BLaER1 treated with 17β-estradiol and CSF1 and Interleukin-3, amounts not matched to agents 10 nM and 100 nM (cell line): ENCODE data around the gene ALAS1.
A peak's percentile ranks its signal among the peaks of the same experiment; 100 is the strongest.

ENCODE experiments used
- H3K27ac ChIP-seq, 11 experiments: shearing (Covaris generic); formaldehyde crosslinking; 2 replicates each; pipeline ENCODE4 v1.8.1; 2022
- H3K27me3 ChIP-seq, 11 experiments: shearing (Covaris generic); formaldehyde crosslinking; 2 replicates each; pipeline ENCODE4 v1.8.1; 2022
- H3K36me3 ChIP-seq, 11 experiments: shearing (Covaris generic); formaldehyde crosslinking; 2 replicates each; pipeline ENCODE4 v1.8.1; 2022
- H3K4me1 ChIP-seq, 10 experiments: shearing (Covaris generic); formaldehyde crosslinking; 2 replicates each; pipeline ENCODE4 v1.8.1; 2022
- H3K4me2 ChIP-seq, 11 experiments: shearing (Covaris generic); formaldehyde crosslinking; 2 replicates each; pipeline ENCODE4 v1.8.1; 2022
- H3K4me3 ChIP-seq, 10 experiments: shearing (Covaris generic); formaldehyde crosslinking; 2 replicates each; pipeline ENCODE4 v1.8.1; 2022
- H3K9ac ChIP-seq, 11 experiments: shearing (Covaris generic); formaldehyde crosslinking; 2 replicates each; pipeline ENCODE4 v1.8.1; 2022
- H3K9me3 ChIP-seq, 11 experiments: shearing (Covaris generic); formaldehyde crosslinking; replicated peaks in 1 of 11; 2 replicates each; pipeline ENCODE4 v1.8.1; 2022
- H4K20me1 ChIP-seq, 11 experiments: shearing (Covaris generic); formaldehyde crosslinking; 2 replicates each; pipeline ENCODE4 v1.8.1; 2022
- Cebpa-rat ChIP-seq, 11 experiments: shearing (Covaris generic); IDR thresholded peaks; 2 replicates each; pipeline ENCODE4 v1.8.1; 2022

The ALAS1 gene

DNA sequence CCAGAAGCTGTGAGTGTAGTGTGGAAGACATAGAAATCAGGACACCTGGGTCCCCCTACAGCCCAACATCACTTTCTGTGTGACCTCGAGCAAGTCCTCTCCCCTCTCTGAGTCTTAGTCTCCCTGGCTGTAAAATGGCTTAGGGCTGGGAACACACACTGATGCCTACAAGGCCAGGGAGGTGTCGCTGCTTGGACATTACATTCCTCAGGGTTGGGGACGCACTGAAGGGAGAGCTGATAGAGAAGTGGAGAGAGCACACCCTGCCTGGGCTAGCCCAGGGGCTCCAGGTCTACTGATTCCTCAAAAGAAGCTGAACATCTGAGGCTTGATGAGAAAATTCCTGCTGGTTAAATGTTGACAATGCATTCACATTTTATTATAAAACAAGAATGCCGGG, 6.3 kb upstream of the ALAS1 start:
- no peak overlapping the region for H3K4me3 ChIP-seq
- 0 out of 22 replicates have a peak overlapping the region, but pooled peaks of 1 of the 11 experiments have one; percentile 0 for H3K27ac ChIP-seq
- TF ChIP-seq Cebpa-rat (IDR thresholded peaks at IDR 0.05), result no peak
- H4K20me1 ChIP-seq, result no peaks in the 10 kb centered on the region
- H3K9ac ChIP-seq, result no peak overlapping the region
- H3K36me3 ChIP-seq, result no peaks in the 10 kb centered on the region
- peaks cover 0 to 63% (median 29%) of the 10 kb centered on the region in 10 experiments; a peak in 19 of 20 replicates for H3K4me1 ChIP-seq
- H3K27me3 ChIP-seq, result no peaks in the 10 kb centered on the region
- no peaks in the 10 kb centered on the region for H3K9me3 ChIP-seq
- H3K4me2 ChIP-seq, result no peak overlapping the region

DNA sequence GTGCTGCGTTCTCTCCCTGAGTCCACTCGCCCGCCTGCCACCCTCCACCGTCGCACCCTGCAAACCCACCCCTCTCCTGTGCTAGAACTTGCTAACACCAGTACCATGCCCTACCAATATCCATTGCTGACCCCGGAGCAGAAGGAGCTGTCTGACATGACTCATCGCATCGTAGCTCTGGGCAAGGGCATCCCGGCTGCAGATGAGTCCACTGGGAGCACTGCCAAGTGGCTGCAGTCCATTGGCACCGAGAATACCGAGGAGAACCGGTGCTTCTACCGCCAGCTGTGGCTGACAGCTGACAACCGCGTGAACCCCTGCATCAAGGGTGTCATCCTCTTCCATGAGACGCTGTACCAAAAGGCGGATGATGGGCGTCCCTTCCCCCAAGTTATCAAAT, 4.9 kb upstream of the ALAS1 start:
- peaks cover 9 to 74% (median 39%) of the 10 kb centered on the region in 10 experiments for H3K4me1 ChIP-seq
- H4K20me1 ChIP-seq, result no peaks in the 10 kb centered on the region
- H3K36me3 ChIP-seq, result no peaks in the 10 kb centered on the region
- no peaks in the 10 kb centered on the region for H3K27me3 ChIP-seq
- TF ChIP-seq Cebpa-rat (IDR thresholded peaks at IDR 0.05), result no peak
- H3K9ac ChIP-seq, result no peak overlapping the region
- H3K27ac ChIP-seq, result peak overlapping the region in 1 of 11 experiments; percentile 9; a peak in 1 of 22 replicates
- peak overlapping the region in 4 of 11 experiments; percentile 7 to 41 (median 30); a peak in 6 of 22 replicates for H3K4me2 ChIP-seq
- H3K9me3 ChIP-seq, result no peaks in the 10 kb centered on the region
- H3K4me3 ChIP-seq, result no peak overlapping the region

DNA sequence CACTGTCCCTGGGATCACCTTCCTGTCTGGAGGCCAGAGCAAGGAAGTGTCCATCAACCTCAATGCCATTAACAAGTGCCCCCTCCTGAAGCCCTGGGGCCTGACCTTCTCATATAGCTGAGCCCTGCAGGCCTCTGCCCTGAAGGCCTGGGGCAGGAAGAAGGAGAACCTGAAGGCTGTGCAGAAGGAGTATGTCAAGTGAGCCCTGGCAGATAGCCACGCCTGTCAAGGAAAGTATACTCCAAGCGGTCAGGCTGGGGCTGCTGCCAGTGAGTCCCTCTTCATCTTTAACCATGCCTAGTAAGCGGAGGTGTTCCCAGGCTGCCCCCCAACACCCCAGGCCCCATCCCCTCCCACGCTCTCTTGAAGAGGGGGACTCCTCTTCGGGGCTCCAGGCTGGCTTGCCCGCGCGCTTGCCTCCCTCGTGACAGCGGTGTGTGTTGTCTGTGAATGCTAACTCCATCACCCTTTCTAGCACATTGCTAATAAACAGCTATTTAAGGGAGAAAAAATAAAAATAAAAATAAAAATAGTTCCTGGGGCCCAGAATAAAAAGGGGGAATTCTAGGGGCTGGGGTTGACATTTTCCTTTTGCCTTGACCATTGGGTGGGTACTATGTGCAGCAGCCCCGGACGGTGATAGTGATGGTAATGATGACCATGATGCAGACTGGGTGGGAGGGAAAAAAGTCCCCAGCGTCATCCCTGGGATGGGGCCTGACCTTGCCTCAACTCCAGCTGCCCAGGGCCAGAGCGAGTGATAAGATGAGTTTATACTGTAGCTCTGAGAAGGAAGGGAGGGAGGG, 3.3 kb upstream of the ALAS1 start:
- H3K4me1 ChIP-seq, result peaks cover 20 to 68% (median 44%) of the 10 kb centered on the region in 10 experiments
- no peak for TF ChIP-seq Cebpa-rat (IDR thresholded peaks at IDR 0.05)

DNA sequence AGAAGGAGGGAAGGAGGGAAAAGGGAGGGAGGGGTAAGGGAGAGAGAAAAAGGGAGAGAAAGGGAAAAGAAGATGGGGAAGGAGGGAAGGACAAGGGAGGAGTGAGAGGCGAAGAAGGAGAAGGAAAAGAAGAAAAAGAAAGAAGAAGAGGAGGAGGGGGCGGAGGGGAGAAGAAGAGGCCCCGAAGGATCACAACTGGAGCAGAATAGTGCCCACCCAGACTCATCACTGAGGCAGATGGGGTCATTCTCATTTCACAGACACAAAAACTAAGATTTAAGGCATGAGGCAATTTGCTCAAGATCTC, 2.7 kb upstream of the ALAS1 start:
- no peaks in the 10 kb centered on the region for H3K27me3 ChIP-seq
- H3K27ac ChIP-seq, result peak overlapping the region in 10 of 11 experiments; percentile 35 to 95 (median 92); a peak in 18 of 22 replicates
- H3K36me3 ChIP-seq, result peaks cover 6 to 13% (median 13%) of the 10 kb centered on the region in 11 experiments
- peaks cover 26 to 68% (median 49%) of the 10 kb centered on the region in 10 experiments for H3K4me1 ChIP-seq
- no peak overlapping the region for H3K4me3 ChIP-seq
- H3K4me2 ChIP-seq, result peak overlapping the region in 8 of 11 experiments; percentile 76 to 98 (median 90); a peak in 15 of 22 replicates
- H3K9me3 ChIP-seq, result no peaks in the 10 kb centered on the region
- no peak for TF ChIP-seq Cebpa-rat (IDR thresholded peaks at IDR 0.05)
- H4K20me1 ChIP-seq, result peaks cover 0 to 15% (median 8%) of the 10 kb centered on the region in 11 experiments; a peak in 10 of 22 replicates
- peak overlapping the region in 6 of 11 experiments; percentile 36 to 95 (median 92); a peak in 9 of 22 replicates for H3K9ac ChIP-seq

More for the DNA sequence above, 3.3 kb upstream of the ALAS1 start:
- Histone ChIP-seq H3K36me3 (peaks cover under 1 to 8% (median 7%) of the 10 kb centered on the region in 11 experiments), H3K4me2 (peak overlapping the region in 4 of 11 experiments; percentile 83 to 98 (median 91); a peak in 5 of 22 replicates), H3K27ac (peak overlapping the region in 6 of 11 experiments; percentile 89 to 94 (median 92); a peak in 11 of 22 replicates), H3K9ac (peak overlapping the region in 1 of 11 experiments; percentile 93; a peak in 1 of 22 replicates), H3K4me3 (no peak overlapping the region), H3K27me3 (no peaks in the 10 kb centered on the region), H3K9me3 (no peaks in the 10 kb centered on the region), H4K20me1 (peaks cover 0 to 14% (median 8%) of the 10 kb centered on the region in 11 experiments; a peak in 10 of 22 replicates)

DNA sequence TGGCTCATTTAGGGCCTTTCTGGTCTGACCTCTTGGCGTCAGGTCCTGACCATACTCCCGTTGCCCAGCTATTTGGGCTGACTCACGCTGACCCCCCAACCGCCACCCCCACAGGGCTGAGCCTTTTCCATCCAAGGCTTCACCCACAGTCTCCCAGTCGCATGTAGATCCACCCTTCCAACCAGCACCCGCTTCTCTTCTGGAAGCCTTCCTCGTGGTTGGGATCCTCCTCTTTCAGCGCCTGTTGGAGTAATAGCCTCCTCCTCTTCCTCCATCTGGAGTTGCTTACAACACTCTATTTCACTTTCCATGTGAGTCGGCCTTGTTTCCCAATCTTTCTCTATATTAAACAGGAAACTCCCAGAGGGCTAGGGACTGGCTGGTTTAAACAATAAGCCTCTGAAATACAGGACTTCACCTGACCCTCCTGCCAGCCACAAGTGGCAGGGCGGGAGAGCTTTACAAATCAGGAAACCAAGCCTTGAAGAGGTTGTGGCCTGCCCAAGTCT, 2.1 kb upstream of the ALAS1 start:
- Histone ChIP-seq H3K4me3 (no peak overlapping the region), H3K36me3 (peaks cover 11 to 20% (median 18%) of the 10 kb centered on the region in 11 experiments), H3K27me3 (no peaks in the 10 kb centered on the region), H3K9me3 (no peaks in the 10 kb centered on the region), H3K4me1 (peaks cover 29 to 71% (median 55%) of the 10 kb centered on the region in 10 experiments), H4K20me1 (peaks cover 0 to 17% (median 8%) of the 10 kb centered on the region in 11 experiments; a peak in 11 of 22 replicates), H3K27ac (peak overlapping the region in 10 of 11 experiments; percentile 65 to 95 (median 92); a peak in 21 of 22 replicates), H3K9ac (peak overlapping the region in 7 of 11 experiments; percentile 46 to 95 (median 92); a peak in 12 of 22 replicates), H3K4me2 (peak overlapping the region in 10 of 11 experiments; percentile 5 to 98 (median 85); a peak in 19 of 22 replicates)
- TF ChIP-seq Cebpa-rat (IDR thresholded peaks at IDR 0.05), result peak in 9 of 11 experiments; percentile 25 to 87 (median 70); a peak in 13 of 22 replicates

DNA sequence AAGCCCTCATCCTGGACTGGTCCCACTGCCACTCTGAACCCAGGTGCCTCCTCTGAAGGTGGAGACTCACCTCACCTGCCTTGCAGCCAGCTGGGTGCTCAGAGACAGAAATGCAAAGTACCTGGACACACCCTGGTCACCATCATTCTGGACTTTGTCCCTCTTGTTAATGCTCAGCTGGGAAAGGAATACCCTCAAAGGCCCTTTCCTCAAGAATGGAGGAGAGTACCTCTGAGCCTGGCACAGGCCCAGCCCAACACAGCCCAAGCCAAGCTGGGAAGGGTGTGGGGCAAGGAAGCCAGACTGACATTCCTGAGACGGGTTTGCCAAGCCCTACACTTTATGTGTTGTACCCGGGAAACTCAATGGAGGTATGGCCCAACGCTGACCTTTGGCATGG, 983 bp upstream of the ALAS1 start:
- H3K4me1 ChIP-seq, result peaks cover 30 to 82% (median 66%) of the 10 kb centered on the region in 10 experiments
- H3K4me3 ChIP-seq, result 0 out of 20 replicates have a peak overlapping the region, but pooled peaks of 1 of the 10 experiments have one; percentile 93
- H3K9ac ChIP-seq, result peak overlapping the region in 9 of 11 experiments; percentile 90 to 98 (median 95); a peak in 15 of 22 replicates
- peak overlapping the region; percentile 76 to 98 (median 95) for H3K4me2 ChIP-seq
- no peaks in the 10 kb centered on the region for H3K27me3 ChIP-seq
- no peak for TF ChIP-seq Cebpa-rat (IDR thresholded peaks at IDR 0.05)
- H4K20me1 ChIP-seq, result peaks cover 0 to 28% (median 8%) of the 10 kb centered on the region in 11 experiments; a peak in 11 of 22 replicates
- H3K9me3 ChIP-seq, result no peaks in the 10 kb centered on the region
- peaks cover 11 to 31% (median 29%) of the 10 kb centered on the region in 11 experiments for H3K36me3 ChIP-seq
- peak overlapping the region; percentile 60 to 95 (median 92); a peak in 21 of 22 replicates for H3K27ac ChIP-seq

DNA sequence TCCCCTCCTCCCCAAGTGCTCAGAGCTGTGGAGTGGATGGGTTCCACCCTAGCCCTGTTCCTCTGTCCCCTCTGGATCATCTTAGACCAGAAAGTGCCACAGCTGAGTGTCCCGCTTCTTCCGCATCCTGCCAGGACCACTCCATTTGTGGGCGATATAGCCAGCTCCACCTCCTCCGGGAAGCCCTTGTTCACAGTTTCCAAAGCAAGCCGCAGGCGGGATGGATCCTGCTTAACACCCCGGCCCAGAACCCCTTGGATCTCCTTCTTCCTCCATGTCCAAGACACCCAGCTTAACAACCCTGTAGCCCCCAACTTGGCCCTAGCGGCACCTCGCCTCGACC, 490 bp upstream of the ALAS1 start:
- H3K36me3 ChIP-seq, result peaks cover 13 to 36% (median 34%) of the 10 kb centered on the region in 11 experiments
- no peak for TF ChIP-seq Cebpa-rat (IDR thresholded peaks at IDR 0.05)
- peak overlapping the region; percentile 60 to 95 (median 92); a peak in 21 of 22 replicates for H3K27ac ChIP-seq
- peak overlapping the region; percentile 76 to 98 (median 95) for H3K4me2 ChIP-seq
- peaks cover 0 to 33% (median 11%) of the 10 kb centered on the region in 11 experiments; a peak in 11 of 22 replicates for H4K20me1 ChIP-seq
- H3K9me3 ChIP-seq, result no peaks in the 10 kb centered on the region
- H3K9ac ChIP-seq, result peak overlapping the region; percentile 42 to 98 (median 93); a peak in 20 of 22 replicates
- peaks cover 35 to 87% (median 71%) of the 10 kb centered on the region in 10 experiments for H3K4me1 ChIP-seq
- H3K27me3 ChIP-seq, result no peaks in the 10 kb centered on the region
- H3K4me3 ChIP-seq, result peak overlapping the region; percentile 84 to 100 (median 94); a peak in 12 of 20 replicates

DNA sequence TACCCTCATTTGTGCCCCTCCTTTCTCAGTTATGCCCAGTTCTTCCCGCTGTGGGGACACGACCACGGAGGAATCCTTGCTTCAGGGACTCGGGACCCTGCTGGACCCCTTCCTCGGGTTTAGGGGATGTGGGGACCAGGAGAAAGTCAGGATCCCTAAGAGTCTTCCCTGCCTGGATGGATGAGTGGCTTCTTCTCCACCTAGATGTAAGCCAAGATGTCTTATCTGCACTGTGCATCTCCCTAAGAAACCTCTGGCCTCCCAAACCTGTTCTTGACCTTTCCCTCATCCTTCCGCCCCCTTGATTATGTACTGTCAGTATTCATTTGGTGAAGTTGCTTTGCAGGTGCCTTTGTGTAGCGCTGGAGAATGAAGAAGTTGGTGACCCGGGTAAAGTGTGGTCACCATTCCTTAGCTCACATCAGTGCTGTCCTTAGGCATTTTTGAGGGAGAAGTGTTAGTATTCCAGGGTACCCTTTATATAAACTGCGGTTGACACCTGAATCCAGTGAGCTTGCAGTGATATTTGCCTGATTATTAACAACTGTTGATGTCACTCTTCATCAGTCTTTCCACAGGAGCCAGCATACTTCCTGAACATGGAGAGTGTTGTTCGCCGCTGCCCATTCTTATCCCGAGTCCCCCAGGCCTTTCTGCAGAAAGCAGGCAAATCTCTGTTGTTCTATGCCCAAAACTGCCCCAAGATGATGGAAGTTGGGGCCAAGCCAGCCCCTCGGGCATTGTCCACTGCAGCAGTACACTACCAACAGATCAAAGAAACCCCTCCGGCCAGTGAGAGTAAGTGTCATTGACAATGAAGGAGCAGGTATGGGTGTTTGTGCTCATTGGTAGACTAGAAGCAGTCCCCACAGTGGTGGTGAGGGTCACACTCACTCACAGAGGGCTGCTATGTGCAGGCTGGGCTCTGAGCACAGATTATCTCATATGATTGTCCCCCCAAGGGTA, 966 bp downstream of the ALAS1 start:
- peak overlapping the region; percentile 84 to 100 (median 94) for H3K4me3 ChIP-seq
- H3K4me1 ChIP-seq, result peaks cover 44 to 91% (median 82%) of the 10 kb centered on the region in 10 experiments
- H3K4me2 ChIP-seq, result peak overlapping the region; percentile 91 to 98 (median 95)
- peaks cover 0 to 47% (median 14%) of the 10 kb centered on the region in 11 experiments; a peak in 12 of 22 replicates for H4K20me1 ChIP-seq
- no peaks in the 10 kb centered on the region for H3K9me3 ChIP-seq
- peaks cover 28 to 50% (median 49%) of the 10 kb centered on the region in 11 experiments for H3K36me3 ChIP-seq
- peak overlapping the region; percentile 80 to 95 (median 92) for H3K27ac ChIP-seq
- H3K27me3 ChIP-seq, result no peaks in the 10 kb centered on the region
- no peak for TF ChIP-seq Cebpa-rat (IDR thresholded peaks at IDR 0.05)
- peak overlapping the region; percentile 90 to 98 (median 93) for H3K9ac ChIP-seq
